Fibroblast of lung (primary cell): ENCODE data around the gene ANKRD44. TPM values are rescaled to one million over a fixed set of nuclear protein-coding genes. Genes with fewer than 3 reads are reported as not detected.

Experiments used
- DNase-seq, 2 donors: peaks; one replicate each; pipeline versions ENCODE4 v3.0.0 to v3.0.0-alpha.2; 2010; ENCODE audit warnings: low read depth in 2 of 2
- H2AFZ ChIP-seq: 2 replicates; pipeline ENCODE4 v1.5.1; 2012; ENCODE audit warnings: low read length, control low read depth, inconsistent platforms
- H3K27ac ChIP-seq: 2 replicates; pipeline ENCODE4 v1.5.1; 2011; ENCODE audit warnings: low read length, control low read depth; ENCODE audit not compliant: insufficient read depth
- H3K27me3 ChIP-seq: 2 replicates; pipeline ENCODE4 v1.5.1; 2011; ENCODE audit warnings: mild to moderate bottlenecking, low read length; ENCODE audit not compliant: control insufficient read depth, insufficient read depth
- H3K36me3 ChIP-seq: 2 replicates; pipeline ENCODE4 v1.5.1; 2011; ENCODE audit warnings: low read length; ENCODE audit not compliant: control insufficient read depth, insufficient read depth
- H3K4me1 ChIP-seq: 2 replicates; pipeline ENCODE4 v1.5.1; 2011; ENCODE audit warnings: low read length; ENCODE audit not compliant: control insufficient read depth, insufficient read depth; ENCODE audit errors: extremely low read depth
- H3K4me2 ChIP-seq: 2 replicates; pipeline ENCODE4 v1.5.1; 2011; ENCODE audit warnings: low read length, control low read depth; ENCODE audit not compliant: insufficient read depth; ENCODE audit errors: extremely low read depth
- H3K4me3 ChIP-seq, 4 experiments: fragments of 200-600 bp in 1 of 4; sonication (generic) in 1 of 4; replicated peaks in 1 of 4; 2 replicates each; pipeline ENCODE4 v1.5.1; 2011 to 2016; ENCODE audit warnings: low read length in 4 of 4, low read depth in 3 of 4, mild to moderate bottlenecking in 3 of 4, control low read depth in 2 of 4, inconsistent platforms in 1 of 4, mixed read lengths in 1 of 4; ENCODE audit not compliant: insufficient read depth in 1 of 4; ENCODE audit errors: control extremely low read depth in 1 of 4
- H3K79me2 ChIP-seq: 2 replicates; pipeline ENCODE4 v1.5.1; 2012; ENCODE audit warnings: mild to moderate bottlenecking, low read length, inconsistent platforms; ENCODE audit not compliant: control insufficient read depth, insufficient read depth
- H3K9ac ChIP-seq: 2 replicates; pipeline ENCODE4 v1.5.1; 2011; ENCODE audit warnings: mild to moderate bottlenecking, low read length, control low read depth; ENCODE audit not compliant: insufficient read depth
- H3K9me3 ChIP-seq: 2 replicates; pipeline ENCODE4 v1.5.1; 2012; ENCODE audit warnings: low read depth, low read length; ENCODE audit not compliant: control insufficient read depth, insufficient read depth
- H4K20me1 ChIP-seq: 2 replicates; pipeline ENCODE4 v1.5.1; 2011; ENCODE audit warnings: low read length; ENCODE audit not compliant: control insufficient read depth, insufficient read depth; ENCODE audit errors: extremely low read depth
- EZH2 ChIP-seq: IDR thresholded peaks from 2 replicates; pipeline ENCODE4 v1.5.1; 2012; ENCODE audit warnings: low read length, control low read depth, mild to moderate bottlenecking; ENCODE audit errors: missing control alignments
- polyA plus RNA-seq, 2 donors: library from polyadenylated mRNA; depleted of rRNA in 1 of 2; stranded (reverse) in 1 of 2; unstranded in 1 of 2; fragments of >200 nt; gene quantifications; 2 replicates each; pipeline ENCODE4 v1.2.1, GENCODE V29; 2011 to 2012; ENCODE audit warnings: missing spikeins in 1 of 2
- total RNA-seq: library from RNA; depleted of rRNA; stranded (reverse); fragments of >200 nt; gene quantifications from 2 replicates; pipeline ENCODE4 v1.2.1, GENCODE V29; 2014
- TF ChIP-seq, protein P1 (sequence below), 2 donors: IDR thresholded peaks in 1 of 2; conservative IDR thresholded peaks in 1 of 2; 1 replicate in 1 of 2; 2 replicates in 1 of 2; pipeline ENCODE4 v1.5.1; 2011 to 2012; ENCODE audit warnings: low read length in 2 of 2, control low read depth in 1 of 2, inconsistent platforms in 1 of 2, low read depth in 1 of 2, mild to moderate bottlenecking in 1 of 2

Gene ANKRD44
- total and polyA plus RNA-seq, 2 donors (not counting 1 experiment from before 2014, with no cell fraction given), result 7.6 to 9.7 TPM

DNA sequence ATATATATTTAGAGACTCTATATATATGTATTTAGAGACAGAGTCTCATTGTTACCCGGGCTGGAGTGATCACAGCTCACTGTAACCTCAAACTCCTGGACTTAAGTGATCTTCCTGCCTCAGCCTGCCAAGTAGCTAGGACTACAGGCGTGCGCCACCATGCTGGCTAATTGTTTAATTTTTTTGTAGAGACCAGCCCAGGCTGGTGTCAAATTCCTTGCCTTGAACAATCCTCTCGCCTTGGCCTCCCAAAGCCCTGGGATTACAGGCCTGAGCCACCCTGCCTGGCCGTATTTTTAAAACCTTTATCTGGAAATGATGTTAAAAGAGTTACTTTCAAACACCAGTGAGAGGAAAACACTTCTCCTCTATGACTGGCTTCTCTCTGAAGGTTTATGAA is 353.1 kb downstream of the ANKRD44 start:
- no peaks in the 10 kb centered on the region for H3K79me2 ChIP-seq
- H3K36me3 ChIP-seq, result no peaks in the 10 kb centered on the region
- H3K27me3 ChIP-seq, result no peaks in the 10 kb centered on the region
- no peaks in the 10 kb centered on the region for H3K9me3 ChIP-seq
- H2AFZ ChIP-seq, result no peak overlapping the region
- no peak overlapping the region for H3K9ac ChIP-seq
- no peaks in the 10 kb centered on the region for H3K4me1 ChIP-seq
- no peak overlapping the region for H3K27ac ChIP-seq
- H3K4me3 ChIP-seq, result no peak overlapping the region
- TF ChIP-seq, protein P1, sequence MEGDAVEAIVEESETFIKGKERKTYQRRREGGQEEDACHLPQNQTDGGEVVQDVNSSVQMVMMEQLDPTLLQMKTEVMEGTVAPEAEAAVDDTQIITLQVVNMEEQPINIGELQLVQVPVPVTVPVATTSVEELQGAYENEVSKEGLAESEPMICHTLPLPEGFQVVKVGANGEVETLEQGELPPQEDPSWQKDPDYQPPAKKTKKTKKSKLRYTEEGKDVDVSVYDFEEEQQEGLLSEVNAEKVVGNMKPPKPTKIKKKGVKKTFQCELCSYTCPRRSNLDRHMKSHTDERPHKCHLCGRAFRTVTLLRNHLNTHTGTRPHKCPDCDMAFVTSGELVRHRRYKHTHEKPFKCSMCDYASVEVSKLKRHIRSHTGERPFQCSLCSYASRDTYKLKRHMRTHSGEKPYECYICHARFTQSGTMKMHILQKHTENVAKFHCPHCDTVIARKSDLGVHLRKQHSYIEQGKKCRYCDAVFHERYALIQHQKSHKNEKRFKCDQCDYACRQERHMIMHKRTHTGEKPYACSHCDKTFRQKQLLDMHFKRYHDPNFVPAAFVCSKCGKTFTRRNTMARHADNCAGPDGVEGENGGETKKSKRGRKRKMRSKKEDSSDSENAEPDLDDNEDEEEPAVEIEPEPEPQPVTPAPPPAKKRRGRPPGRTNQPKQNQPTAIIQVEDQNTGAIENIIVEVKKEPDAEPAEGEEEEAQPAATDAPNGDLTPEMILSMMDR (conservative IDR thresholded peaks at IDR 0.05 in 1 of 2, IDR thresholded peaks at IDR 0.05 in 1 of 2; ENCODE audit: low read depth in 1 of 2, low read length in 2 of 2), result no peak
- no peak for TF ChIP-seq EZH2
- H4K20me1 ChIP-seq, result no peaks in the 10 kb centered on the region
- H3K4me2 ChIP-seq, result no peak overlapping the region
- no peak for DNase-seq

DNA sequence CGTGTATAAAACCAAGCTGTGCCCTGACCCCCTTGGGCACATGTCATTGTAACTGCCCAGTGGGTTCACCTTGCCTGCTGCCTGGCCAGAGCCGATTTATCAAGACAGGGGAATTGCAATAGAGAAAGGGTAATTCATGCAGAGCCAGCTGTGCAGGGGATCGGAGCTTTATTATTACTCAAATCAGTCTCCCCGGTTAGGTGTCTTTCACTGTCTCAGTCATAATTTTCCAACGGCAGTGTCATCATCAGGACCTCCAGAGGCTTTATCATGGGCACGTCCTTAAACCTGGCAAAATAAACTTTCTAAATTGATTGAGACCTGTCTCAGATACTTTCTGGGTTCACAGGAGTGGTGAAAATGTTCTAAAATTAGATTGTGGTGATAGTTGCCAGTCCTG is 354.5 kb downstream of the ANKRD44 start:
- no peak for DNase-seq
- H2AFZ ChIP-seq, result no peak overlapping the region

GRCh38 chr2:196955036-196955435 is 355.5 kb downstream of the ANKRD44 start:
- H2AFZ ChIP-seq, result no peak overlapping the region
- H3K27me3 ChIP-seq, result no peaks in the 10 kb centered on the region
- no peak overlapping the region for H3K4me3 ChIP-seq
- H3K9ac ChIP-seq, result no peak overlapping the region
- H4K20me1 ChIP-seq, result no peaks in the 10 kb centered on the region
- no peaks in the 10 kb centered on the region for H3K79me2 ChIP-seq
- H3K27ac ChIP-seq, result no peak overlapping the region
- H3K4me1 ChIP-seq, result no peaks in the 10 kb centered on the region
- H3K36me3 ChIP-seq, result no peaks in the 10 kb centered on the region
- no peak for TF ChIP-seq EZH2
- TF ChIP-seq, protein P1 (conservative IDR thresholded peaks at IDR 0.05 in 1 of 2, IDR thresholded peaks at IDR 0.05 in 1 of 2; ENCODE audit: low read depth in 1 of 2, low read length in 2 of 2), result no peak
- H3K9me3 ChIP-seq, result no peaks in the 10 kb centered on the region
- no peak overlapping the region for H3K4me2 ChIP-seq
- DNase-seq, result no peak

More for the DNA sequence above, 354.5 kb downstream of the ANKRD44 start:
- Histone ChIP-seq H3K4me2 (no peak overlapping the region), H3K27me3 (no peaks in the 10 kb centered on the region), H3K4me3 (no peak overlapping the region), H3K79me2 (no peaks in the 10 kb centered on the region), H3K4me1 (no peaks in the 10 kb centered on the region), H4K20me1 (no peaks in the 10 kb centered on the region), H3K9me3 (no peaks in the 10 kb centered on the region), H3K36me3 (no peaks in the 10 kb centered on the region), H3K9ac (no peak overlapping the region), H3K27ac (no peak overlapping the region)
- TF ChIP-seq EZH2, result no peak
- TF ChIP-seq, protein P1 (conservative IDR thresholded peaks at IDR 0.05 in 1 of 2, IDR thresholded peaks at IDR 0.05 in 1 of 2; ENCODE audit: low read depth in 1 of 2, low read length in 2 of 2), result no peak
